NCI-H526 treated with DMSO at 0.1 percent for 48 hours (cell line): ENCODE data around the gene EPDR1.
"Not testable (repeated sequence)": the region's sequence is repeated elsewhere in the genome, so short reads cannot be mapped to it uniquely, and the experiment has no call there.

Experiments
- DNase-seq: peaks from one replicate; lab custom pipeline; 2025; lab: John Stamatoyannopoulos, UW

The EPDR1 gene

GRCh38 chr7:37928878-37929277 is 8.4 kb downstream of the EPDR1 start:
- DNase-seq, result no peak

- no peak for DNase-seq
Measured at GRCh38 chr7:37930226-37930948, 9.9 kb downstream of the EPDR1 start.

- no peak for DNase-seq
Measured at GRCh38 chr7:37932543-37932942, 12.1 kb downstream of the EPDR1 start.

- DNase-seq, result no peak
Measured at GRCh38 chr7:37933018-37933566, 12.7 kb downstream of the EPDR1 start.

GRCh38 chr7:37942934-37943610 is 22.6 kb downstream of the EPDR1 start:
- DNase-seq, result peak; percentile 33

GRCh38 chr7:37943905-37944736 is 23.7 kb downstream of the EPDR1 start:
- peak; percentile 50 for DNase-seq

GRCh38 chr7:37944737-37945054 is 24.3 kb downstream of the EPDR1 start:
- no peak for DNase-seq

- DNase-seq, result no peak
Measured at GRCh38 chr7:37945336-37945735, 24.9 kb downstream of the EPDR1 start.

GRCh38 chr7:37947138-37947940 is 26.9 kb downstream of the EPDR1 start:
- no peak for DNase-seq

- DNase-seq, result no peak
Measured at GRCh38 chr7:37947941-37948210, 27.4 kb downstream of the EPDR1 start.

GRCh38 chr7:37952240-37952639 is 31.8 kb downstream of the EPDR1 start:
- no peak for DNase-seq

GRCh38 chr7:37954217-37954616 is 33.8 kb downstream of the EPDR1 start:
- DNase-seq, result not testable (repeated sequence)

GRCh38 chr7:37956791-37957190 is 36.4 kb downstream of the EPDR1 start:
- no peak for DNase-seq

GRCh38 chr7:37957221-37957970 is 37.0 kb downstream of the EPDR1 start:
- DNase-seq, result no peak

- DNase-seq, result no peak
Measured at GRCh38 chr7:37960483-37960882, 40.0 kb downstream of the EPDR1 start.

GRCh38 chr7:37961251-37961650 is 40.8 kb downstream of the EPDR1 start:
- DNase-seq, result no peak

GRCh38 chr7:37964196-37964595 is 43.8 kb downstream of the EPDR1 start:
- DNase-seq, result no peak

- DNase-seq, result no peak
Measured at GRCh38 chr7:37970211-37970610, 49.8 kb downstream of the EPDR1 start.

GRCh38 chr7:37971491-37971890 is 51.1 kb downstream of the EPDR1 start:
- no peak for DNase-seq

- no peak for DNase-seq
Measured at GRCh38 chr7:37973915-37974314, 53.5 kb downstream of the EPDR1 start.

- DNase-seq, result no peak
Measured at GRCh38 chr7:37974711-37975110, 54.3 kb downstream of the EPDR1 start.
